CD4-positive, alpha-beta T cell treated with Interleukin-15 for 1 hour (primary cell): ENCODE results near the gene DNAI2.

Source experiments
- DNase-seq: peaks from one replicate; pipeline ENCODE4 v3.0.0-alpha.2; 2020

The DNAI2 gene

GRCh38 chr17:74345433-74346241 lies 71.6 kb downstream of the DNAI2 start:
- DNase-seq: no peak

DNA sequence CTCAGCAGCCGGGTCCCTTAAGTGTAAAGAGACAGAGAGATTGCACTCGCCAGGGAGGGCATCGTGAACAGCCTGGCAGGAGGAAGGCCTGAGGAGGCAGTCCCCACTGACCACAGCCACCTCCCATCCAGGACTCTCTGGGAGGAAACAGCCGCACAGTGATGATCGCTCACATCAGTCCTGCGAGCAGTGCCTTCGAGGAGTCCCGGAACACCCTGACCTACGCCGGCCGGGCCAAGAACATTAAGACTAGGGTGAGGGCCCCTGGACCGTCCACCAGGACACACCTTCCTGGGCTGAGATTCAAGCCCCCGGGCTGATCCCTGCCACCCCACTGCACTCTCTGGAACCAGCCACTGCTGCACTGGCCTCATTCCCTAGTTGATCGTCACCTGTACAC lies 73.6 kb downstream of the DNAI2 start:
- DNase-seq: no peak

- DNase-seq: no peak
Observed at GRCh38 chr17:74349120-74349519, 75.1 kb downstream of the DNAI2 start.

GRCh38 chr17:74350486-74350885 lies 76.5 kb downstream of the DNAI2 start:
- DNase-seq: no peak

- DNase-seq: no peak
Observed at GRCh38 chr17:74351552-74352210, 77.6 kb downstream of the DNAI2 start.

- DNase-seq: no peak
Observed at GRCh38 chr17:74353446-74354060, 79.5 kb downstream of the DNAI2 start.

DNA sequence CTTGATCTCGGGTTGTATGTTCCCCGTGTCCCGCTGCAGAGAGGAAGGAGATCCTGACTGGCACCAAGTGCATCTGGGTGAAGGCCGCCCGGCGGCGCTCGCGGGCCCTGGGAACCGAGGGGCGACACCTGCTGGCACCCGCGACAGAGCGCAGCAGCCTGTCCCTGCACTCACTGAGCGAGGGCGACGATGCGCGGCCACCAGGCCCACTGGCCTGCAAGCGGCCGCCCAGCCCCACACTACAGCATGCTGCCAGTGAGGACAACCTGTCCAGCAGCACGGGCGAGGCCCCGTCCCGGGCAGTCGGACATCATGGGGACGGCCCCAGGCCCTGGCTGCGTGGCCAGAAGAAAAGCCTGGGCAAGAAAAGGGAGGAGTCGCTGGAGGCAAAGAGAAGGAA lies 80.1 kb downstream of the DNAI2 start:
- DNase-seq: peak; percentile 49

GRCh38 chr17:74354561-74354960 lies 80.5 kb downstream of the DNAI2 start:
- DNase-seq: no peak

- no peak for DNase-seq
Observed at GRCh38 chr17:74355065-74355464, 81.0 kb downstream of the DNAI2 start.

DNA sequence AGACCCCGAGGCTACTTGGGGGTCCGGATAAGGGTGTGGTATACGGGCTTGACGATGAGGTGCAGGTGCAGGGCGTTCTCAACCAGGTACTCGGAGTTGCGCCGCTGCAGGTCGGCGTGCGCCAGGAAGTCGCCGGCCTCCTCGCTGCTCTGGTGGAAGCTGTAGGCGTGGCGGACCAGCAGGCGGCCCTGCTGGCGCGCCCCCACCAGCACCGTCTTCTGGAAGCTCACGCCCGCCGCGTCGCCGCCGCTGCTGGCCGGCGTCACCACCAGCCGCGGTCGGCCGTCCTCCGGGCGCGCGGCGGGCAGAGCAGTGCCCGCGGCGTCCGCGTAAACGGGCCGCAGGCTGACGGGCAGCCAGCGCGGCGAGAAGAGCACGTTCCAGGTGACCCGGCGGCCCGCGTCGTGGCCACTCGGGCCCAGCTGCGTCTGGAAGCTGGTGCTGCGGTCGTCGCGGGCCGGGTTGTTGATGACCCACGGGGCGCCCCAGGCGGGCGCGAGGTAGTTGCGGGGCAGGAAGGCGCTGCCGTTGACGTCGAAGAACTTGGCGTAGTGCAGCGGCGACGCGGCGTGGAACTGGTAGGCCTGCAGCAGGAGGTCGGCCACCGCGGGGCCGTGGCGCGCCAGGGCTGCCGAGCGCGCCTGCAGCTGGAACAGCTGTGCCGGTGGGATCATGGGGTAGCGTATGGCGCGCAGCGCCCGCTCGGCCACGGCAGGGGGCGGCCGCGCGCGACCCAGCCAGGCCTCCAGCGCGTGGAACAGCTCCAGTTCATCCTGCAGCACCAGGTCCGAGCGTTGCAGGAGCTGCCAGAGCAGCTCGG lies 82.8 kb downstream of the DNAI2 start:
- DNase-seq: no peak

- DNase-seq: no peak
Observed at GRCh38 chr17:74357466-74357809, 83.4 kb downstream of the DNAI2 start.

DNA sequence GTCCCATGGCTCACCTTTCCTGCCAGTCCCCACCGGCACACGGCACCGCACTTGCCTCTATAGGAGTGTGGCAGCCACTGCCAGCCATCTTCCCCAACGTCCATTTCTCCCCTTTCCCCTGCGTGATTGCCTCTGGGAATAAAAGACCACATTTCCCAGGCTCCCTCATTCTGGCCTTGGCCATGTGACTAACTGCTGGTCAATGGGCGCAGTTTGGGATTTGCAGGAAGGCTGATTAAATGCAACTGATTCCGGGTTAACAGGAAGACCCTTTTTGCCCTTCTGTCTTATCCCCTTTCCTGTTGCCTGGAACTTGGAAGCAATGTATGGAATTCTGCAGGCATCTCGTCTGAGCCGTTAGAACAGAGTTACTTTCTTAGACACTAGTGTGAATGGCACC lies 84.7 kb downstream of the DNAI2 start:
- no peak for DNase-seq

DNA sequence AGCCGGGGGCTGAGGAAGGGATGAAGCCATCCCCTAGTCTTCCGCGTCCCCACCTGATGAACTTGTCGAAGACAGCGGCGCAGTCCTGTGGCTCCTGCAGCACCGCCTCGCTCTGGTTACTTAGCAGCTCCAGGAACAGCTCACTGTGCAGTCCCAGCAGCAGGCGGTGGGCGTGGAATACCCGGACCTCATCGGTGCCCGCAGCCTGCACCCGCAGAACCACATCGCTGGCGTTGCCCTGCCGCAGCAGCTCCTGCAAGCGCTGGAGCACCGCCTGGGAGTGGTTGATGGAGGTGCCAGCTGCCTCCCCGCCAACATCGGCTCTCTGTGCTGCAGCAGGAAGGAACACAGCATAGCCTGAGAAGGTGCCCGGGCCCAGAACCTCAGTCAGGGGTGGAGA lies 85.9 kb downstream of the DNAI2 start:
- no peak for DNase-seq

DNA sequence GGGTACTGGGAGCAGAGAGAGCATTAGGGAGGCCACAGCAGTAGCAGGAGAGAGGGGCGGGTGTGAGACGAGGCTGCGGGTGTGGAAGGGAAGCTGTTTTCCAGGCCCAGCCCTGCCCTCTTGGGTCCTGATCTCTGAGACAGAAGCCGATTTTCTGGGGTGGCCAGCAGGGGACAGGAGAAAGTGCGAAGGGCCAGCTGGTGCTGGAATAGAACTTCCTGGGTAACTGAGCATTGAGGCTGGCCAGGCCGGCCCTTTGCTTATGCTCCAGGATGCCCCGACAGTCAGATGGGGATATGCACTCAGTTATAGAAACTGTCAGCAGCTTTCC lies 86.8 kb downstream of the DNAI2 start:
- DNase-seq: no peak

DNA sequence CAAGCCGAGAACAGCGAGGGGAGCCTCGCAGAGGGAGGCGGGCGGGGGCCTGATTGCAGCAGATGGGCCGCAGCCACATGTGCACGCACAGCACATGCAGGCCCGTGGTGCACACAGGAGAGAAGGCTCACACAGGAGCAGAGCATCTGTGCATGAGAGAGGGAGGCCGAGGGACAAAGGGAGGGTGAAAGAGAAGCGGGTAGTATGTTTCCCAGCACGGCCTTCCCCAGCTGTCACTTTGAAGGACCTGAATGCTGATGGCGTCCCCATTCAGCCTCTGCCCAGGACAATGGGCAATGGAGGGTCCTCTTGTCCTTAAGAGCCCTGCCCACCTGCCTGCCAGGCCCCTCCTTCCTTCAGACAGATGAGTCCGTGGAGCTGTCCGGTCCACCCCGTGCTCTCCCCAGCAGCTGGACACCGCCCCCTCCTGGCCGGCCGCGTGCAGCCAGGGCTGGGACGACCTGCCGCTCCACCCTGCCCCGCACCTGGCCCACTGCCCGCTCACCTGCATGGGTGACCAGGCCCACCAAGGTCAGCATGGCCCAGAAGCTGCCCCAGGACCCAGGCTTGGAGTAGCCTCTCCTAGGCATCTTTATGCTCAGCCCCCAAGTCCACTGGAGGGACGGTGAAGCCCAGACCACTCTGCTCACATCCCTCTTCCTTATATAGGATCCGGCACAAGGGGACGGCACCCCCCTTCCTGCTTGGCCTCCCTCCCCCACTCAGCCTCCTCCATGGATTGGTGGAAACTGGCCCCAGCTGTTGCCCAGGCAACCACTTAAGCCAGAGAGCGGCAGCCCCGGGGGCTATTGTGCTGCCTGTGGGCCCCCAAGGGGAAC lies 87.4 kb downstream of the DNAI2 start, which contains the start of gene BTBD17:
TSS of gene BTBD17 (minus strand) at position 639 of the 839 bp plus-strand sequence. CDS start at position 590, 49 bp downstream.
- DNase-seq: peak; percentile 19

GRCh38 chr17:74362069-74362405 lies 88.0 kb downstream of the DNAI2 start:
- no peak for DNase-seq

DNA sequence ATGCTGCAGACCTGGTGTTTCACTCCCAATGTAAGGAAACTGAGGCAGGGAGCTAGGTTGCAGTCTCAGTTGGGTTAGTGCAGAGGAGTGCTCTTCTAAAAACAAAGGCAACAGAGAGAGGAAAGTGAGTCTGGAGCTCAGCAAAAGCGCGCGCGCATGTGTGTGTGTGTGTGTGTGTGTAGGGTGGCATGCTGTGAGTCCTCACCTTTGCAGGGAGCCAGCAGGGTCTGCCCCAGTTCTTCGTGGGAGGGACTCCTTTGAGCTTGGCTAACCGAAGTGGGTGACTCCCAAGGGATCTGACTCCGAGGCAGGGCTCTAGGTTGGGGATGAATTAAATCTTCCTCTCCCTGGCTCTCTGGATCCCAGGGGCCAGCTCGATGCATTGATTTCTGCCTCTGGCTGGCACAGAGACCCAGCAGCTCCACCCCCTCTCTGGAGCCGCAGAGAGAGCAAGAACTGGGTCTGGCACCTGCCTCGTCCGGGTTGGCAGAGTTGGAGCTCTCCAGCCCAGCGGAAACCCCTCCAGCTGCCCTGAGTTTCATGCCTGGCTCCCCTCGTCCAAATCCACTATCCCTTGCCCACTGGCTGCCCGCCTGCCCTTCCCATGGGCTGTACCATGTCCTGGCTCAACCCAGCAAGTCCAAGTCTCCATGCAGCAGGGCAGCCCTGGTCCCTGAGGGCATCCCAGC lies 88.9 kb downstream of the DNAI2 start:
- DNase-seq: no peak
